Measurements from ENCODE around the gene NKX6-2.
"Not testable (repeated sequence)": the region's sequence is repeated elsewhere in the genome, so short reads cannot be mapped to it uniquely, and the experiment has no call there.

Gene NKX6-2

GRCh38 chr10:132785723-132786475, at the start of gene NKX6-2:
Gene NKX6-2, minus strand, starts transcription at chr10:132786147. Its CDS starts 199 bp downstream, at chr10:132785948.
- no peak for DNase-seq (ENCODE audit: low read depth)

DNA sequence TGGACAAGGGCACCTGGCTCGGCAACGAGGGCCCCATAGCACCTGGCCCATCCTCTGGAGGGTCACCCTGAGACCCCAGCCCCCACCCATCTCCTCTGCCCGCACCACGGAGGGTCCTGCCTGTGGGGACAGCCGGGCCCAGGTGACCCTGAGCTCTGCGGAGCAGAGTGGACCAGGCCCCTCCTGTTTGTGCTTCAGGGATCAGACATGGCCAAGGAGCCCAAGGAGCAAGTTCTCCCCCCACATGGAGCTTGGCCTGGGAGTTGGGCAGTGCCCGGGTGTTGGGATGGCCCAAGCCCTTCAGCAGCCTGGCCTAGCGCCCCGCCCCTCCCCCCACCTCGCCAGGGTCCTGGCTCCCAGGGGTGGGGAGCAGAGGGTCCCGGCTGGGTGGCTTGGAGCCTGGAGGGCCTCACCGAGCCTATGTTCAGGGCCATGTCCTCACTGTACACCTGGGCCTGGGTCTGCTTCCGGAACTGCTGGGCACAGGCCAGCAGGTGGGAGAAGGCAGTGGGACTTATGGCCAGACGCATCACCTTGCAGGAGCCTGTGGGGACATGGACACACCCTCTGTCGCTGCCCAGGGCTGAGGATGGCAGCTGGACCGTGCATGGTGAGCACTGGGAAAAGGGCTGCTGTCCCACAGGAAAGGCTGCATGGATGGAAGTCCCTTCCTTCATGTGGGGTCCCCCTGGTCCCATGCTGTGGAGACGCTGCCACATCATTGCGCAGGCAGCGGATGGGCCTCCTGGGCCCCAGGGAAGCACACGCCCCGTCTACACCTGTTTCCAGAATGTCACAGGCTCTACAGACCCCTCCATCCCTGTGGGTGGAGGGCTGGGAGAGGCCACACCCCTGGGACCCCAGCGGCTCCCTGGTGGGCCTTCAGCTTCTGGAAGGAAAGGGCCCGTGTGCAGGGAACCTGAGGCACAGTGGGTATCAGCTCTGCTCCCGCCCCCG, 49.2 kb upstream of the NKX6-2 start:
- no peak for DNase-seq (ENCODE audit: low read depth)

DNA sequence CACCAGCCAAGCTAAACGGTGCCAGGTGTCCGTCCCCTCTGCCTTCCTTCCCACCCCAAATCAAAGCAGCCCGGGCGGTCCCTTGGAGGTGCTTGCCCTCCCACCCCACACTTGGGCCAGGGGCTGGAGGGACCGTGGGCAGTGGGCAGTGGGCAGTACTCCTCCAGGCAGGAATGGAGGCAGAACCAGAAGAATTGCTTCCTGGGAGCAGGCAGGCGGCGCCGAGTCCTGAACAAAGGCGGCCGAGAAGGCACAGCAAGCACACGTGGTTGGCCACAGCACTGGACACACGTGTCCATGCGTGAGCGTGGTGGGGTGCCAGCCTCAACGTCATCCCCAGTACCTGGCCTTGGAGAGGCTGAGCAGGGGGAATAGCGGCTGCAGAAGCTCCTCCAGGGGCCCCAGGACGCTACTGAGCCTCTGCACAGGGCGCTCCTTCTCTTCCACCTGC, 48.4 kb upstream of the NKX6-2 start:
- DNase-seq (ENCODE audit: low read depth): no peak

- no peak for DNase-seq (ENCODE audit: low read depth)
Observed at GRCh38 chr10:132833421-132834111, 47.6 kb upstream of the NKX6-2 start.

- DNase-seq (ENCODE audit: low read depth): no peak
Observed at GRCh38 chr10:132832186-132832969, 46.4 kb upstream of the NKX6-2 start.

- DNase-seq (ENCODE audit: low read depth): no peak
Observed at GRCh38 chr10:132829403-132829802, 43.5 kb upstream of the NKX6-2 start.

DNA sequence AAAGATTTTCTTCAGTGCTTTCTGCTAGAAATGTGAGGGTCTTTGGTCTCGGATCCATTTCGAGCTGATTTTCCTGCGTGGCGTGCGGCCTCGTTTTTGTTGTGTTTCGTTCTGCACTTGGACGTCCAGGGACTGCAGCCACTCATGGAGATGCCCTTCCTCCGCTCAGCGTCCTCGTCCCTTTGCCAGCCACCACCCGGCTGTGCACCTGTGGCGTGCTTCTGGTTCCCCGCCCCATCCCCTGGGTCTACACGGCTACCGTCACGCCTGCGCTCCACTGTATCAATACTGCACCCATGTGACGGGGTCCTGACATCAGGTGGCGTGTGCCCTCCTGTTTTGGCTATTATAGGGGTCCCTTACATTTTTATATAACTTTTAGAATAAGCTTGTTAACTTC, 42.7 kb upstream of the NKX6-2 start:
- DNase-seq (ENCODE audit: low read depth): no peak

DNA sequence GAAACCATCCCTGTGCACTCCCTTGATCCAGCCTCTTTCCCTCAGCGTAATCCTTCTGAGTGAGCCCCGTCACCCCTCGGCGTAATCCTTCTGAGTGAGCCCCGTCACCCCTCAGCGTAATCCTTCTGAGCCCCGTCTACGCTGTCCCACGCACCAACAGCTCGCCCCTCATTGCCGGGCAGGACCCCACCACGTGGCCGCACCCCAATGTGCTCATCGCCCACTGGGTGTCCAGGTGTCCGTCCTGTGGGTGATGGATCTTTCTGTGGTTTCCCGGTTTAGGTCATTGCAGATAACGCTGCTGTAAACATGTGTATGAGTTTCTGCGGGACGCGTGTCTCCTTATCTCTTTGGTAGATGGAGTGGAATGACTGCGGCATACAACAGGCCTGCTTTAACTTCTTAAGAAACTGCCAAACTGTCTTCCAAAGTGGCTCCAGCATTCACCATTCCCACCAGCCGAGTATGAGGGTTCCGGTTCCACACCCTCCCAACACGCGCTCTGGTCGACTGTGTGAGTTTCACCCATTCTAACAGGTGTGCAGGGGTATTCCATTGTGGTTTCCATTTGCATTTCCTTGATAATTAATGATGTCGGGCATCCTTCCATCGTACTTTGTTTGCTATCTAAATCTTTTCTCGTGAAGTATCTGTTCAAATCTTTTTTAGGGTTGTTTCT, 42.1 kb upstream of the NKX6-2 start:
- DNase-seq (ENCODE audit: low read depth): no peak

DNA sequence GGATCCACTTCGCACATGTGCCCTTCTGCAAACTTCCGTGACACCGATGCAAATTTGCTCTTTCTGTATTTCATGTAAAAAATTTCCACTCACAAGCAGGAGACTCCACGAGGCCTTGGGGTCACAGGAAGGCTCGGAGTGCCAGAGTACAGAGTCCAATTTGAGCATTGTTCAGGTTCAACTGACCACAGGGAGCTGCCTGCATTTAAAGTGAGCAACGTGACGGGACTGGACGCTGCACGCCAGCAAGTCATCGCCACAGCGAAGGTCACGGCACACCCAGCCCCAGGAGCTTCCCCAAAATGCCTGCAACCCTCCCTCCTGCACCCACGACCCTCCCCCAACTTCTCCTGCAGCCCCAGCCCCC, 41.5 kb upstream of the NKX6-2 start:
- no peak for DNase-seq (ENCODE audit: low read depth)

GRCh38 chr10:132826524-132827422, 40.8 kb upstream of the NKX6-2 start:
- no peak for DNase-seq (ENCODE audit: low read depth)

DNA sequence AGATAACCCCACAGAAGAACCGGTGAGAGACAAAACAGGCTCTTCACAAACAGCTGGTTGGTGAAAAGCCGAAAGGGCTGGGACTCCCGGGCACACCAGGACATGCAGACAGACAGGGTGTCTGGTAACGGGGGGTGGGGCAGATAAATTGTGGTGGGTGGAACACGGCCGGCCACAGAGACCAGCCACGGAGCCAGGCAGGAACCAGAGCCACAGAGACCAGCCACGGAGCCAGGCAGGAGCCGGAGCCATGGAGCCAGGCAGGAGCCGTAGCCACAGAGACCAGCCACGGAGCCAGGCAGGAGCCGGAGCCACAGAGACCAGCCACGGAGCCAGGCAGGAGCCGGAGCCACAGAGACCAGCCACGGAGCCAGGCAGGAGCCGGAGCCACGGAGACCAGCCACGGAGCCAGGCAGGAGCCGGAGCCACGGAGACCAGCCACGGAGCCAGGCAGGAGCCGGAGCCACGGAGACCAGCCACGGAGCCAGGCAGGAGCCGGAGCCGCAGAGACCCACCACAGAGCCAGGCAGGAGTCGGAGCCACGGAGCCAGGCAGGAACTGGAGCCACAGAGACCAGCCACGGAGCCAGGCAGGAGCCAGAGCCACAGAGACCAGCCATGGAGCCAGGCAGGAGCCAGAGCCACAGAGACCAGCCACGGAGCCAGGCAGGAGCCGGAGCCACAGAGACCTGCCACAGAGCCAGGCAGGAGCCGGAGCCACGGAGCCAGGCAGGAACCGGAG, 40.0 kb upstream of the NKX6-2 start:
- DNase-seq (ENCODE audit: low read depth): not testable (repeated sequence)

DNA sequence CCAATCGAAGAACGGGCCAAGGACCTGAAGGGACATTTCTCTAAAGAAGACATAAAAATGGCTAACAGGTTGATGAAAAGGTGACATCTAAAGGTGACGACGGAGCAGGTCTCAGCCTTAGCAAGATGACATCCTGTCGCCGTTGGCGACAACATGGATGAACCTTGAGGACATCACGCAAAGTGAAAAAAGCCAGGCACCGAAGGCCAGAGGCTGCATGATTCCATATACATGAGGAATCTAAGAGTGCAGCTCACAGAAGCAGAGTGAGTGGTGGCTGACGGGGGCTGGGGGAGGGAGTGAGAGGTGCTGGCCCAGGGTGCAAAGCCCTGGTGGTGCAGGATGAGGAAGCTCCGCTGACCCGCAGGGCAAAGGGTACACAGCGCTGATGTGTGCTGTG, 34.1 kb upstream of the NKX6-2 start:
- no peak for DNase-seq (ENCODE audit: low read depth)

DNA sequence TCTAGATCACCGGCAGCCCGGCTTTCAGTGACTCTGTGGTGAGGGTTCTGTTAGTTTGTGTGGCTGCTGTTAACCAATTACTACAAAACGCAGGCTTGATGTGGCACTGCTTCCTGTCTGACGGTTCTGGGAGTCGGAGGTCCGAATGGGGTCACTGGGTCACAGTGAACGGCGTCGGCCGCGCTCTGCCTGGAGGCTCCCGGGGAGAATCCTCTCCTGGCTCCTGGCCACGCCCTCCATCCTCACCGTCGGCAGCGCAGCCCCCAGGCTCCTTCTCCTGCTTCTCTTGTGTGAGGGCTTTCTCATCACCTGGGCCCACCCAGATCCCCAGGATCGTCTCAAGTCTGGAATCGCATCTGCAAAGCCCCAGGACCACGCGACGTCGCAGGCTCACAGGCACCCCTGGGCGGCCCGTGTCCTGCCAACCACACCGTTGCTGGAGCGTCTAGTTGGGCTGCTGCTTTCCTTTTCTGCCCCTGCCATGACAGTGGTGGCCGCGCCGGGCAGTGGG, 31.8 kb upstream of the NKX6-2 start:
- DNase-seq (ENCODE audit: low read depth): no peak

DNA sequence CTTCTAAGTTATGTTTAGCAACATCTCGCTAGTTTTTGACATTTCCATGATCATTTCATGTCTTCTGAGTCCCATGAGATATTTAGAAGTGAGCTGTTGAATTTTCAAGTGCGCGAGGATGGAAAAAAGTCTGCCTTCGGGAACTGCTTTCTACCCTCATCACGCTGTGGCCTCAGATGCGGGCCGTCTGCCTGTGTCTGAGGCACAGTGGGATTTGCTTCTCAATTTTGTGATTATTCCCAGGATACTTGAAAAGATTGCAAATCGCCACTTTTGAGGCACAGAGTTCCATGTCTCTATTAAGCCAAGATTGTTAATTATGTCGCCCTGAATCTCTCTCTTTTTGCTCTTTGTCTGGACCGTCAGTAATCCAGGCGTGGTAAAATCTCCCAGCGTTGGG, 30.8 kb upstream of the NKX6-2 start:
- no peak for DNase-seq (ENCODE audit: low read depth)

DNA sequence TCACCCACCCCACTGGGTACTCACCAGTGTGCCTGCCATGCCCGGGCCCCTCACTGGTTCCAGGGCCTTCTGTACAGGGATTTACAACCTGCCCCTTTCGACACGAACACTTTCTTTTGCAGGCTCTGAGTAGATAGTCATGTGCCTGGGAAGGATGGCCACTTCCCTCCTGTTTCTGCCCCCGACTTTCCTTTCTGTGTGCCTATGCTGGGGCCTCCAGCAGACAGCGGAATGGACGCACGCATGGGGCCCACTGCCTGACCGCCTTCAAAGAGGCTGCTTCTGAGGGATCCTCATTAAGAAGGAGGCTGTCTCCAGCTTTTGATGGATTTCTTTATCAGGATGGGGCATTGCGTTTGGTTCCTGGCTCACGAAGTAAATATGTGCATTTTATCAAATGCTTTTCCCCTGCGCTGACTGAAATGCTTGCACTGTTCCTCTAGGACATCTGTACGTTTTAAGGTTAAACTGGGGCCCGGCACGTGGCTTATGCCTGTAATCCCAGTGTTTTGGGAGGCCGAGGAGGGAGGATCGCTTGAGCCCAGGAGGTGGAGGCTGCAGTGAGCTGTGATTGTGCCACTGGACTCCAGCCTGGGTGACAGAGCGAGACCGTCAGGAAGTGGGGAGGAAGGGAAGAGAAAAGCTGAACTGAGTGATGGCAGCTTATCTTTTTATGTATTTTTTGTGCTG, 29.4 kb upstream of the NKX6-2 start:
- DNase-seq (ENCODE audit: low read depth): no peak

DNA sequence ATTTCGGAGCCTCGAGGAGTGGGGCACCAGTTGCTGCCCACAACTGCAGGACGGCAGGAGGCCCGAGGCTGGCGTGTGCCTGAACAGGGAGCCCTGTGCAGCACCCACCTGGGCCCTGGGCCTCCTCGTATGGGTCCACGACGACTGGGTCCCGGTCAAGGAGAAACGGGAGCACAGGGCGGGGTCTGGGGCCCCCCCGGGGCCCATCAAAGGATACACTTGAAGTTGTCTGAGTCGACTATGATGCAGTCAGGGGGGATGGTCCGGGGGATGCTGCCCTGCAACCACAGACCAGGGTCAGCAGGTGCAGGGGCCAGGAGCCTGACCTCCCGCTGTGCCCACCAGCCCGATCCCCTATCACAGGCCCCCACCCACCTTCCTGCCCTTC, 28.5 kb upstream of the NKX6-2 start:
- no peak for DNase-seq (ENCODE audit: low read depth)

- no peak for DNase-seq (ENCODE audit: low read depth)
Observed at GRCh38 chr10:132813560-132814468, 27.9 kb upstream of the NKX6-2 start.

Measured in fibroblast of gingiva (primary cell).